UCSD-AML1 (cell line): ENCODE results near the gene SEMA3B.
"Not testable (repeated sequence)": the region's sequence is repeated elsewhere in the genome, so short reads cannot be mapped to it uniquely, and the experiment has no call there.

Experiments
- DNase-seq: peaks from one replicate; lab custom pipeline; 2025; ENCODE audit not compliant: unreplicated experiment; lab: John Stamatoyannopoulos, UW

SEMA3B gene

GRCh38 chr3:50271314-50271936 is 2.5 kb downstream of the SEMA3B start:
- DNase-seq, result no peak

GRCh38 chr3:50272538-50272910 is 3.6 kb downstream of the SEMA3B start:
- not testable (repeated sequence) for DNase-seq

- DNase-seq, result peak; percentile 86
These were observed 4.2 kb downstream of the SEMA3B start for GRCh38 chr3:50272911-50273688.

GRCh38 chr3:50273689-50274065 is 4.7 kb downstream of the SEMA3B start:
- no peak for DNase-seq

- DNase-seq, result peak; percentile 76
These were observed 5.6 kb downstream of the SEMA3B start for GRCh38 chr3:50274371-50275104.

GRCh38 chr3:50275141-50275995 is 6.4 kb downstream of the SEMA3B start:
- no peak for DNase-seq

- no peak for DNase-seq
These were observed 7.2 kb downstream of the SEMA3B start for GRCh38 chr3:50275996-50276761.

- no peak for DNase-seq
These were observed 7.8 kb downstream of the SEMA3B start for GRCh38 chr3:50276762-50277101.

- no peak for DNase-seq
These were observed 9.4 kb downstream of the SEMA3B start for GRCh38 chr3:50278123-50278879.

- DNase-seq, result no peak
These were observed 9.9 kb downstream of the SEMA3B start, which contains the start of gene LSMEM2 for GRCh38 chr3:50278880-50279224. TSS of gene LSMEM2 (plus strand) at chr3:50279087. CDS start at chr3:50279114, 27 bp downstream.

- DNase-seq, result no peak
These were observed 10.5 kb downstream of the SEMA3B start for GRCh38 chr3:50279255-50280016.

- DNase-seq, result not testable (repeated sequence)
These were observed 15.2 kb downstream of the SEMA3B start for GRCh38 chr3:50284121-50284520.

- DNase-seq, result no peak
These were observed 17.6 kb downstream of the SEMA3B start for GRCh38 chr3:50286322-50287227.

GRCh38 chr3:50287262-50287661 is 18.3 kb downstream of the SEMA3B start:
- no peak for DNase-seq

- no peak for DNase-seq
These were observed 19.6 kb downstream of the SEMA3B start for GRCh38 chr3:50288387-50289007.

GRCh38 chr3:50289130-50289529 is 20.2 kb downstream of the SEMA3B start:
- DNase-seq, result no peak

- no peak for DNase-seq
These were observed 21.3 kb downstream of the SEMA3B start for GRCh38 chr3:50290161-50290641.
